Caco-2 (cell line): Measurements from ENCODE around the gene GPR119. TPM values are rescaled to one million over a fixed set of nuclear protein-coding genes. Genes with fewer than 3 reads are reported as not detected.

Experiments used
- BruUV-seq: library from RNA; stranded (reverse); fragments of 400-500 nt; replicated peaks from 2 replicates; lab custom pipeline; 2021; lab: Mats Ljungman, UMichigan
- CTCF ChIA-PET: fragments of 300-600 bp; sonication (Branson Sonifier 250); formaldehyde crosslinking; loops from one replicate; lab custom pipeline; 2022; ENCODE audit warnings: antibody characterized with exemption; lab: Charles Lee
- POLR2A ChIA-PET: fragments of 300-600 bp; sonication (Branson Sonifier 250); formaldehyde crosslinking; loops from one replicate; lab custom pipeline; 2022; ENCODE audit warnings: antibody characterized with exemption; lab: Charles Lee
- DNase-seq, 2 experiments: peaks; one replicate each; pipeline versions ENCODE4 v3.0.0 to v3.0.0-alpha.2; 2020 to 2022
- H3K27me3 ChIP-seq: replicated peaks from 2 replicates; pipeline ENCODE4 v1.6.0; 2011; ENCODE audit warnings: low read length; ENCODE audit not compliant: control insufficient read depth, insufficient read depth
- H3K36me3 ChIP-seq: 2 replicates; pipeline ENCODE4 v1.5.1; 2011; ENCODE audit warnings: low read length; ENCODE audit not compliant: control insufficient read depth, insufficient read depth
- H3K4me1 ChIP-seq: fragments of 250-450 bp; sonication (Bioruptor Pico); 2 replicates; pipeline ENCODE4 v1.5.1; 2020; ENCODE audit warnings: mild to moderate bottlenecking
- H3K4me3 ChIP-seq: 2 replicates; pipeline ENCODE4 v1.5.1; 2011; ENCODE audit warnings: low read depth, mild to moderate bottlenecking, control low read depth, low read length
- H3K9me3 ChIP-seq: fragments of 250-450 bp; sonication (Bioruptor Pico); 2 replicates; pipeline ENCODE4 v1.5.1; 2020; ENCODE audit warnings: mild to moderate bottlenecking, moderate library complexity
- H3K27ac Mint-ChIP-seq: one replicate; pipeline ENCODE4 v1.8.0; 2022; ENCODE audit warnings: mixed read lengths; ENCODE audit not compliant: unreplicated experiment
- H3K27me3 Mint-ChIP-seq: one replicate; pipeline ENCODE4 v1.8.0; 2022; ENCODE audit warnings: mixed read lengths; ENCODE audit not compliant: insufficient read depth, unreplicated experiment
- H3K36me3 Mint-ChIP-seq: one replicate; pipeline ENCODE4 v1.8.0; 2022; ENCODE audit warnings: mild to moderate bottlenecking, mixed read lengths; ENCODE audit not compliant: insufficient read depth, unreplicated experiment
- H3K4me1 Mint-ChIP-seq: one replicate; pipeline ENCODE4 v1.8.0; 2022; ENCODE audit warnings: low read depth, mixed read lengths; ENCODE audit not compliant: unreplicated experiment
- H3K4me3 Mint-ChIP-seq: one replicate; pipeline ENCODE4 v1.8.0; 2022; ENCODE audit warnings: mild to moderate bottlenecking, moderate library complexity, mixed read lengths; ENCODE audit not compliant: unreplicated experiment
- H3K9me3 Mint-ChIP-seq: one replicate; pipeline ENCODE4 v1.8.0; 2022; ENCODE audit warnings: mixed read lengths; ENCODE audit not compliant: unreplicated experiment
- intact Hi-C: fragments of 100-400 bp; cut with micrococcal nuclease; formaldehyde crosslinking; loops from one replicate; pipeline ENCODE4 v1.10.0; 2022; ENCODE audit not compliant: unreplicated experiment
- total RNA-seq: library from RNA; stranded (reverse); gene quantifications from 2 replicates; pipeline ENCODE4 v1.2.3, GENCODE V29; 2022
- TF ChIP-seq, protein P1 (sequence below), 2 experiments: fragments of 200-600 bp in 1 of 2; IDR thresholded peaks; 1 replicate in 1 of 2; 2 replicates in 1 of 2; pipeline versions ENCODE4 v1.5.1 to v1.8.0; 2011 to 2022; ENCODE audit warnings: antibody characterized with exemption in 1 of 2, control low read depth in 1 of 2, inconsistent platforms in 1 of 2, low read depth in 1 of 2, low read length in 1 of 2, mild to moderate bottlenecking in 1 of 2, moderate library complexity in 1 of 2; ENCODE audit not compliant: insufficient read depth in 1 of 2, severe bottlenecking in 1 of 2, unreplicated experiment in 1 of 2

Gene GPR119
- total RNA-seq, 1 experiment from 2014 or later: 0.29 TPM

DNA sequence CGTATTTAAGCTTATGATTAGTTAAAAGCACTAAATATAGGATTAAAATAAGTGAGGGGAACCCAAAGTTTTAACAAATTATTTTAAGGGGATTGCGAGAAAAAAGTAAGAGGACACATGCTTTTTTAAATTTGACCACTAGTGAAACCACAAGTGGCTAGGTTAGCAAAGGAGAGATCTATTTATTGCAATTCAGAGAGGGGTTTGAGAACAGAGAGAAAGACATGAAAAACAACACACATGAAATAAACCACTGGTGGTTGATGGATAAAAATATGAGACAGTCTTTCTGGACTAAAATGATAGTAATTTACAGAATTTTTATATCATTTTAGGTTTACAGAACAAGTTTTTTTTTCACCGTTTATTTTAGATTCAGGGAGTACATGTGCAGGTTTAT lies 33.9 kb downstream of the GPR119 start:
- Mint-ChIP-seq H3K4me1 (no peaks in the 10 kb centered on the region), H3K27ac (no peak overlapping the region), H3K27me3 (no peaks in the 10 kb centered on the region), H3K36me3 (no peaks in the 10 kb centered on the region), H3K4me3 (no peak overlapping the region), H3K9me3 (no peaks in the 10 kb centered on the region)
- no peak overlapping the region for H3K4me3 ChIP-seq
- no peak for DNase-seq
- TF ChIP-seq, protein P1, sequence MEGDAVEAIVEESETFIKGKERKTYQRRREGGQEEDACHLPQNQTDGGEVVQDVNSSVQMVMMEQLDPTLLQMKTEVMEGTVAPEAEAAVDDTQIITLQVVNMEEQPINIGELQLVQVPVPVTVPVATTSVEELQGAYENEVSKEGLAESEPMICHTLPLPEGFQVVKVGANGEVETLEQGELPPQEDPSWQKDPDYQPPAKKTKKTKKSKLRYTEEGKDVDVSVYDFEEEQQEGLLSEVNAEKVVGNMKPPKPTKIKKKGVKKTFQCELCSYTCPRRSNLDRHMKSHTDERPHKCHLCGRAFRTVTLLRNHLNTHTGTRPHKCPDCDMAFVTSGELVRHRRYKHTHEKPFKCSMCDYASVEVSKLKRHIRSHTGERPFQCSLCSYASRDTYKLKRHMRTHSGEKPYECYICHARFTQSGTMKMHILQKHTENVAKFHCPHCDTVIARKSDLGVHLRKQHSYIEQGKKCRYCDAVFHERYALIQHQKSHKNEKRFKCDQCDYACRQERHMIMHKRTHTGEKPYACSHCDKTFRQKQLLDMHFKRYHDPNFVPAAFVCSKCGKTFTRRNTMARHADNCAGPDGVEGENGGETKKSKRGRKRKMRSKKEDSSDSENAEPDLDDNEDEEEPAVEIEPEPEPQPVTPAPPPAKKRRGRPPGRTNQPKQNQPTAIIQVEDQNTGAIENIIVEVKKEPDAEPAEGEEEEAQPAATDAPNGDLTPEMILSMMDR (IDR thresholded peaks at IDR 0.05; ENCODE audit: insufficient read depth in 1 of 2, low read depth in 1 of 2, low read length in 1 of 2, severe bottlenecking in 1 of 2, unreplicated experiment in 1 of 2): no peak
- BruUV-seq: no TSS peak
- intact Hi-C loops: no loop called here
- CTCF ChIA-PET: no interaction called here
- no peaks in the 10 kb centered on the region for H3K36me3 ChIP-seq
- no peaks in the 10 kb centered on the region for H3K9me3 ChIP-seq
- POLR2A ChIA-PET: no interaction called here
- H3K4me1 ChIP-seq: no peaks in the 10 kb centered on the region
- no peaks in the 10 kb centered on the region for H3K27me3 ChIP-seq

DNA sequence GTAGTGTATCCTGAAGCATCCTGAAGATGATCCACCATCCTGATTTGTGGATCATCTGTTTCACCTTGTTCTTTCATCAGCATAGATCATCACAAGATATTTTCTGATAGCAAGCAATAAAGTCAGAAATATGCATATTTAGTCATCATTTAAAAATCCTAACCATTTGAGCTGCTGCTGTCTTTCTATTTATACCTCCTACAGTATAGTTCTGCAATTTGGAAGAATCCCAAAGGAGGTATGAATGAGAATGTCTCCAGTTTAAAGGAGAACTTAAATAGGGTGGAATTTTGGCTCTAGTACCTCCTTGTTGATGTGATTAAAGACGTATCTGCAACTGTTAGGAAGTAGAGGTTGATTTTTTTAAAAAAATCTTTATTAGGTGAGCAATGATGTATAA lies 38.2 kb downstream of the GPR119 start:
- intact Hi-C loops: no loop called here
- Mint-ChIP-seq H3K9me3 (no peaks in the 10 kb centered on the region), H3K36me3 (no peaks in the 10 kb centered on the region), H3K4me1 (no peaks in the 10 kb centered on the region), H3K27me3 (no peaks in the 10 kb centered on the region), H3K27ac (no peak overlapping the region), H3K4me3 (no peak overlapping the region)
- H3K36me3 ChIP-seq: no peaks in the 10 kb centered on the region
- no peak overlapping the region for H3K4me3 ChIP-seq
- no peaks in the 10 kb centered on the region for H3K27me3 ChIP-seq
- DNase-seq: no peak
- TF ChIP-seq, protein P1 (IDR thresholded peaks at IDR 0.05; ENCODE audit: insufficient read depth in 1 of 2, low read depth in 1 of 2, low read length in 1 of 2, severe bottlenecking in 1 of 2, unreplicated experiment in 1 of 2): no peak
- BruUV-seq: no TSS peak
- ChIA-PET CTCF (no interaction called here), POLR2A (no interaction called here)
- H3K9me3 ChIP-seq: no peaks in the 10 kb centered on the region
- H3K4me1 ChIP-seq: no peaks in the 10 kb centered on the region

- Histone ChIP-seq H3K36me3 (no peaks in the 10 kb centered on the region), H3K9me3 (no peaks in the 10 kb centered on the region), H3K27me3 (no peaks in the 10 kb centered on the region), H3K4me3 (no peak overlapping the region), H3K4me1 (no peaks in the 10 kb centered on the region)
- no peaks in the 10 kb centered on the region for H3K27me3 Mint-ChIP-seq
- peaks cover 7% of the 10 kb centered on the region for H3K36me3 Mint-ChIP-seq
- no peak overlapping the region for H3K27ac Mint-ChIP-seq
- CTCF ChIA-PET: no interaction called here
- intact Hi-C loops: no loop called here
- DNase-seq: no peak
- BruUV-seq: no TSS peak
- no peaks in the 10 kb centered on the region for H3K9me3 Mint-ChIP-seq
- TF ChIP-seq, protein P1 (IDR thresholded peaks at IDR 0.05; ENCODE audit: insufficient read depth in 1 of 2, low read depth in 1 of 2, low read length in 1 of 2, severe bottlenecking in 1 of 2, unreplicated experiment in 1 of 2): no peak
- H3K4me3 Mint-ChIP-seq: no peak overlapping the region
- POLR2A ChIA-PET: no interaction called here
- H3K4me1 Mint-ChIP-seq: no peaks in the 10 kb centered on the region
Observed at GRCh38 chrX:130343411-130343810, 42.1 kb downstream of the GPR119 start.
